GM23338 (cell line): ENCODE data around the gene CGRRF1. TPM values are rescaled to one million over a fixed set of nuclear protein-coding genes. Genes with fewer than 3 reads are reported as not detected.

ENCODE experiments used
- ATAC-seq: fragments of 200-7000 bp; cut with Tn5 transposase; 3 replicates; pipeline ENCODE4 v1.9.1; 2020
- DNase-seq: peaks from one replicate; pipeline ENCODE4 v3.0.0-alpha.2; 2015; ENCODE audit warnings: low spot score
- H2AFZ ChIP-seq: fragments of 200-600 bp; sonication (generic); 2 replicates; pipeline ENCODE4 v1.8.0; 2016; ENCODE audit warnings: antibody characterized with exemption, mild to moderate bottlenecking, moderate library complexity
- H3F3A ChIP-seq: fragments of 200-600 bp; sonication (generic); replicated peaks from 2 replicates; pipeline ENCODE4 v1.8.0; 2017; ENCODE audit warnings: antibody characterized with exemption, mixed run types, low read depth
- H3K27ac ChIP-seq: fragments of 200-600 bp; sonication (generic); 2 replicates; pipeline ENCODE4 v1.6.1; 2016; ENCODE audit warnings: low read depth
- H3K27me3 ChIP-seq: fragments of 200-600 bp; sonication (generic); 2 replicates; pipeline ENCODE4 v1.8.0; 2016; ENCODE audit warnings: mild to moderate bottlenecking, mixed run types, moderate library complexity; ENCODE audit not compliant: insufficient read depth
- H3K36me3 ChIP-seq: fragments of 200-600 bp; sonication (generic); 2 replicates; pipeline ENCODE4 v1.8.0; 2016; ENCODE audit warnings: mild to moderate bottlenecking; ENCODE audit not compliant: insufficient read depth
- H3K4me1 ChIP-seq: fragments of 200-600 bp; sonication (generic); 2 replicates; pipeline ENCODE4 v1.8.0; 2016; ENCODE audit warnings: mild to moderate bottlenecking, moderate library complexity; ENCODE audit not compliant: insufficient read depth
- H3K4me2 ChIP-seq: fragments of 200-600 bp; sonication (generic); 2 replicates; pipeline ENCODE4 v1.7.1; 2017; ENCODE audit warnings: mixed run types
- H3K4me3 ChIP-seq: fragments of 200-600 bp; sonication (generic); 2 replicates; pipeline ENCODE4 v1.6.1; 2016; ENCODE audit warnings: mixed run types
- H3K79me2 ChIP-seq: fragments of 200-600 bp; sonication (generic); replicated peaks from 2 replicates; pipeline ENCODE4 v1.8.0; 2017; ENCODE audit warnings: mild to moderate bottlenecking; ENCODE audit not compliant: insufficient read depth
- H3K9me2 ChIP-seq: fragments of 200-600 bp; sonication (generic); 2 replicates; pipeline ENCODE4 v1.8.0; 2017; ENCODE audit not compliant: insufficient read depth
- H4K20me1 ChIP-seq: fragments of 200-600 bp; sonication (generic); replicated peaks from 2 replicates; pipeline ENCODE4 v1.8.0; 2017; ENCODE audit warnings: mild to moderate bottlenecking; ENCODE audit not compliant: insufficient read depth
- H3K27ac Mint-ChIP-seq: 2 replicates; pipeline ENCODE4 v1.8.0; 2020; ENCODE audit warnings: inconsistent platforms, mild to moderate bottlenecking, moderate library complexity, mixed read lengths
- H3K27me3 Mint-ChIP-seq: 3 replicates; pipeline ENCODE4 v1.8.0; 2022; ENCODE audit warnings: low read depth, mild to moderate bottlenecking, moderate library complexity, mixed read lengths, inconsistent platforms; ENCODE audit not compliant: insufficient read depth, poor library complexity
- H3K36me3 Mint-ChIP-seq: 3 replicates; pipeline ENCODE4 v1.8.0; 2021; ENCODE audit warnings: low read depth, mild to moderate bottlenecking, inconsistent platforms, moderate library complexity, mixed read lengths
- H3K4me1 Mint-ChIP-seq: 3 replicates; pipeline ENCODE4 v1.8.0; 2020; ENCODE audit warnings: mild to moderate bottlenecking, inconsistent platforms, mixed read lengths
- H3K4me3 Mint-ChIP-seq: 3 replicates; pipeline ENCODE4 v1.8.0; 2021; ENCODE audit warnings: moderate library complexity, mild to moderate bottlenecking, inconsistent platforms, mixed read lengths
- H3K9me3 Mint-ChIP-seq: 3 replicates; pipeline ENCODE4 v1.8.0; 2020; ENCODE audit warnings: moderate library complexity, mild to moderate bottlenecking, inconsistent platforms, mixed read lengths
- CREB1 ChIP-seq: fragments of 250-450 bp; sonication (Bioruptor Pico); IDR thresholded peaks from 2 replicates; pipeline ENCODE4 v1.5.0; 2020; ENCODE audit warnings: low read depth, mild to moderate bottlenecking, moderate library complexity
- CTCF ChIP-seq, 2 experiments: fragments of 200-600 bp in 1 of 2; sonication (generic) in 1 of 2; conservative IDR thresholded peaks; 2 replicates each; pipeline versions ENCODE4 v1.5.1 to v1.6.1; 2016 to 2017; ENCODE audit warnings: antibody characterized with exemption in 2 of 2, low read depth in 2 of 2, mild to moderate bottlenecking in 2 of 2, moderate library complexity in 1 of 2
- EZH2 ChIP-seq: fragments of 200-600 bp; sonication (generic); IDR thresholded peaks from one replicate; pipeline ENCODE4 v1.8.0; 2017; ENCODE audit warnings: antibody characterized with exemption, mild to moderate bottlenecking, low read depth; ENCODE audit not compliant: unreplicated experiment
- NANOG ChIP-seq: IDR thresholded peaks from 2 replicates; pipeline ENCODE4 v1.6.1; 2016; ENCODE audit warnings: antibody characterized with exemption, borderline replicate concordance
- POLR2AphosphoS5 ChIP-seq: IDR thresholded peaks from 2 replicates; pipeline ENCODE4 v1.6.1; 2016; ENCODE audit warnings: antibody characterized with exemption, low read depth
- STAT1 ChIP-seq: IDR thresholded peaks from one replicate; pipeline ENCODE4 v1.6.1; 2016; ENCODE audit warnings: antibody characterized with exemption; ENCODE audit not compliant: unreplicated experiment
- ZNF114 ChIP-seq: fragments of 250-450 bp; sonication (Bioruptor Pico); IDR thresholded peaks from 2 replicates; pipeline ENCODE4 v1.5.0; 2020; ENCODE audit warnings: mild to moderate bottlenecking, moderate library complexity
- ZNF331 ChIP-seq: fragments of 250-450 bp; sonication (Bioruptor Pico); IDR thresholded peaks from 2 replicates; pipeline ENCODE4 v1.5.0; 2020; ENCODE audit warnings: low read depth, mild to moderate bottlenecking, moderate library complexity
- ZNF462 ChIP-seq: fragments of 250-450 bp; sonication (Bioruptor Pico); IDR thresholded peaks from 2 replicates; pipeline ENCODE4 v1.5.0; 2020; ENCODE audit warnings: mild to moderate bottlenecking, moderate library complexity
- polyA plus RNA-seq: library from polyadenylated mRNA; unstranded; fragments of >200 nt; fragmentation: Nextera tagmentation; extraction: Ambion mirVana; gene quantifications from 2 replicates; pipeline ENCODE4 v1.2.1, GENCODE V29; 2016
- total RNA-seq: library from RNA; depleted of rRNA; stranded (reverse); fragments of >200 nt; shearing (Covaris generic); gene quantifications from 2 replicates; pipeline ENCODE4 v1.2.3, GENCODE V29; 2014

The CGRRF1 gene
- total and polyA plus RNA-seq, 2 experiments from 2014 or later, result 18.8 to 28.3 TPM

- TF ChIP-seq ZNF462, result no peak
- no peak for TF ChIP-seq NANOG
- no peak for TF ChIP-seq CREB1 (CRISPR knock-in tag)
- no peak for TF ChIP-seq ZNF331 (CRISPR knock-in tag)
- no peak for TF ChIP-seq CTCF (conservative IDR thresholded peaks at IDR 0.05; ENCODE audit: low read depth in 2 of 2)
These were observed 14.7 kb downstream of the CGRRF1 start (continued) for GRCh38 chr14:54524410-54524809.

- no peak for ATAC-seq
- Histone ChIP-seq H3K36me3 (no peaks in the 10 kb centered on the region), H3F3A (no peaks in the 10 kb centered on the region), H3K27me3 (no peaks in the 10 kb centered on the region), H4K20me1 (no peaks in the 10 kb centered on the region; the same call in 1 of the 2 replicates), H3K4me1 (peaks cover 10% of the 10 kb centered on the region; the same call in 1 of the 2 replicates), H2AFZ (no peak overlapping the region), H3K4me2 (no peak overlapping the region), H3K9me2 (no peaks in the 10 kb centered on the region), H3K79me2 (no peaks in the 10 kb centered on the region), H3K27ac (no peak overlapping the region), H3K4me3 (no peak overlapping the region)
- peaks cover 10% of the 10 kb centered on the region; the same call in 2 of the 3 replicates for H3K36me3 Mint-ChIP-seq
- H3K27me3 Mint-ChIP-seq, result no peaks in the 10 kb centered on the region
- no peak overlapping the region for H3K27ac Mint-ChIP-seq
- no peaks in the 10 kb centered on the region for H3K9me3 Mint-ChIP-seq
- H3K4me3 Mint-ChIP-seq, result no peak overlapping the region
- DNase-seq, result no peak
- H3K4me1 Mint-ChIP-seq, result peaks cover 11% of the 10 kb centered on the region
- TF ChIP-seq CTCF (conservative IDR thresholded peaks at IDR 0.05; ENCODE audit: low read depth in 2 of 2), result no peak
- TF ChIP-seq ZNF114 (CRISPR knock-in tag), result no peak
- TF ChIP-seq EZH2, result no peak
- TF ChIP-seq STAT1, result no peak
- no peak for TF ChIP-seq NANOG
- TF ChIP-seq POLR2AphosphoS5, result no peak
These were observed 19.3 kb downstream of the CGRRF1 start for GRCh38 chr14:54528973-54529372.
